B cell (primary cell): ENCODE measurements around the gene DSCAML1. TPM values are rescaled to one million over a fixed set of nuclear protein-coding genes. Genes with fewer than 3 reads are reported as not detected.

Source experiments
- ATAC-seq: fragments of 200-7000 bp; cut with Tn5 transposase; one replicate; pipeline ENCODE4 v1.10.0; 2021; ENCODE audit warnings: low read depth, mild to moderate bottlenecking, moderate number of reproducible peaks, moderate library complexity
- CTCF ChIA-PET: fragments of 350-600 bp; sonication (Branson Sonifier 250); formaldehyde crosslinking; loops from one replicate; lab custom pipeline; 2021; ENCODE audit warnings: antibody characterized with exemption, inconsistent platforms; lab: Charles Lee
- POLR2A ChIA-PET: fragments of 350-600 bp; sonication (Branson Sonifier 250); formaldehyde crosslinking; loops from one replicate; lab custom pipeline; 2021; ENCODE audit warnings: antibody characterized with exemption; lab: Charles Lee
- DNase-seq: peaks from one replicate; pipeline ENCODE4 v3.0.0; 2013
- H2AFZ ChIP-seq: 2 replicates; pipeline ENCODE4 v1.6.1; 2012; ENCODE audit warnings: mild to moderate bottlenecking, low read depth, low read length; ENCODE audit not compliant: insufficient read depth, poor library complexity, severe bottlenecking
- H3K27ac ChIP-seq, 2 donors: 1 replicate in 1 of 2; 2 replicates in 1 of 2; pipeline ENCODE4 v1.5.1; 2012 to 2013; ENCODE audit warnings: low read length in 2 of 2, mild to moderate bottlenecking in 2 of 2, moderate library complexity in 1 of 2
- H3K27me3 ChIP-seq, 4 experiments: fragments of 200-600 bp in 1 of 4; sonication (generic) in 1 of 4; replicated peaks in 1 of 4; 1 replicate in 2 of 4; 2 replicates in 2 of 4; pipeline versions ENCODE4 v1.6.1 to v1.7.0; 2013 to 2016; ENCODE audit warnings: low read length in 3 of 4, mild to moderate bottlenecking in 2 of 4, mixed read lengths in 1 of 4, moderate library complexity in 1 of 4; ENCODE audit not compliant: insufficient read depth in 4 of 4, control insufficient read depth in 3 of 4; ENCODE audit errors: control extremely low read depth in 1 of 4
- H3K36me3 ChIP-seq, 2 experiments: replicated peaks in 1 of 2; 1 replicate in 1 of 2; 2 replicates in 1 of 2; pipeline versions ENCODE4 v1.6.1 to v1.7.1; 2013; ENCODE audit warnings: low read length in 1 of 2; ENCODE audit not compliant: insufficient read depth in 2 of 2, control insufficient read depth in 1 of 2; ENCODE audit errors: control extremely low read depth in 1 of 2, extremely low read depth in 1 of 2
- H3K4me1 ChIP-seq, 2 donors: fragments of 200-600 bp in 1 of 2; sonication (generic) in 1 of 2; 1 replicate in 1 of 2; 2 replicates in 1 of 2; pipeline versions ENCODE4 v1.5.1 to v1.6.1; 2013 to 2017; ENCODE audit warnings: low read length in 2 of 2; ENCODE audit not compliant: control insufficient read depth in 2 of 2, insufficient read depth in 2 of 2
- H3K4me2 ChIP-seq: replicated peaks from 2 replicates; pipeline ENCODE3; 2012; ENCODE audit warnings: mild to moderate bottlenecking, low read depth, low read length; ENCODE audit not compliant: poor library complexity, severe bottlenecking
- H3K4me3 ChIP-seq, 5 experiments: fragments of 200-600 bp in 1 of 5; sonication (generic) in 1 of 5; 1 replicate in 3 of 5; 2 replicates in 2 of 5; pipeline versions ENCODE4 v1.5.1 to v1.7.0; 2011 to 2016; ENCODE audit warnings: low read length in 4 of 5, mild to moderate bottlenecking in 4 of 5, low read depth in 2 of 5, control low read depth in 1 of 5, moderate library complexity in 1 of 5; ENCODE audit not compliant: insufficient read depth in 1 of 5; ENCODE audit errors: control extremely low read depth in 1 of 5, extremely low read depth in 1 of 5
- H3K79me2 ChIP-seq: fragments of 200-600 bp; sonication (generic); one replicate; pipeline ENCODE4 v1.6.0; 2016; ENCODE audit warnings: low read length; ENCODE audit not compliant: control insufficient read depth, insufficient read depth
- H3K9ac ChIP-seq: fragments of 200-600 bp; sonication (generic); 2 replicates; pipeline ENCODE4 v1.6.1; 2017; ENCODE audit warnings: mild to moderate bottlenecking, low read length, moderate library complexity
- H3K9me3 ChIP-seq, 3 donors: one replicate each; pipeline versions ENCODE4 v1.6.1 to v1.7.1; 2013; ENCODE audit warnings: low read length in 2 of 3; ENCODE audit not compliant: control insufficient read depth in 2 of 3, insufficient read depth in 1 of 3; ENCODE audit errors: control extremely low read depth in 1 of 3
- H4K20me1 ChIP-seq: 2 replicates; pipeline ENCODE4 v1.6.0; 2012; ENCODE audit warnings: mild to moderate bottlenecking, low read length; ENCODE audit not compliant: insufficient read depth, control insufficient read depth, poor library complexity, severe bottlenecking
- H3K27ac Mint-ChIP-seq: one replicate; pipeline ENCODE4 v1.8.0; 2021; ENCODE audit warnings: mixed read lengths
- H3K27me3 Mint-ChIP-seq: one replicate; pipeline ENCODE4 v1.8.0; 2021; ENCODE audit warnings: mixed read lengths
- H3K4me1 Mint-ChIP-seq: one replicate; pipeline ENCODE4 v1.8.0; 2021; ENCODE audit warnings: mixed read lengths
- H3K4me3 Mint-ChIP-seq: one replicate; pipeline ENCODE4 v1.8.0; 2021; ENCODE audit warnings: mixed read lengths
- H3K9me3 Mint-ChIP-seq: one replicate; pipeline ENCODE4 v1.8.0; 2022; ENCODE audit warnings: mixed read lengths; ENCODE audit not compliant: insufficient read depth
- EZH2 ChIP-seq: IDR thresholded peaks from 2 replicates; pipeline ENCODE4 v1.6.1; 2012; ENCODE audit warnings: borderline replicate concordance, low read depth, mild to moderate bottlenecking, moderate library complexity, low read length; ENCODE audit not compliant: insufficient read depth, poor library complexity, severe bottlenecking
- WGBS: methylation state at CpG from one replicate; pipeline ENCODE4 v1.1.5; 2013; ENCODE audit warnings: missing lambda C conversion rate; ENCODE audit not compliant: insufficient coverage; 5-methylcytosine and 5-hydroxymethylcytosine counted together
- intact Hi-C: fragments of 100-400 bp; cut with micrococcal nuclease; formaldehyde crosslinking; loops from one replicate; pipeline ENCODE4 v1.10.0; 2022
- polyA plus RNA-seq: library from polyadenylated mRNA; depleted of rRNA; stranded (reverse); fragments of >200 nt; gene quantifications from 2 replicates; pipeline ENCODE4 v1.2.3, GENCODE V29; 2012
- total RNA-seq, 2 donors: library from RNA; stranded (reverse); fragments of 120-200 nt in 1 of 2; gene quantifications; 1 replicate in 1 of 2; 2 replicates in 1 of 2; pipeline versions ENCODE4 v1.2.3 to v1.2.4, GENCODE V29; 2013 to 2022
- TF ChIP-seq, protein P1 (sequence below): fragments of 200-600 bp; IDR thresholded peaks from one replicate; pipeline ENCODE4 v1.8.0; 2022; ENCODE audit warnings: antibody characterized with exemption, mild to moderate bottlenecking

Gene DSCAML1
- total and polyA plus RNA-seq, 2 donors (not counting 1 experiment from before 2014, with no cell fraction given), result 1.2 to 6.2 TPM

DNA sequence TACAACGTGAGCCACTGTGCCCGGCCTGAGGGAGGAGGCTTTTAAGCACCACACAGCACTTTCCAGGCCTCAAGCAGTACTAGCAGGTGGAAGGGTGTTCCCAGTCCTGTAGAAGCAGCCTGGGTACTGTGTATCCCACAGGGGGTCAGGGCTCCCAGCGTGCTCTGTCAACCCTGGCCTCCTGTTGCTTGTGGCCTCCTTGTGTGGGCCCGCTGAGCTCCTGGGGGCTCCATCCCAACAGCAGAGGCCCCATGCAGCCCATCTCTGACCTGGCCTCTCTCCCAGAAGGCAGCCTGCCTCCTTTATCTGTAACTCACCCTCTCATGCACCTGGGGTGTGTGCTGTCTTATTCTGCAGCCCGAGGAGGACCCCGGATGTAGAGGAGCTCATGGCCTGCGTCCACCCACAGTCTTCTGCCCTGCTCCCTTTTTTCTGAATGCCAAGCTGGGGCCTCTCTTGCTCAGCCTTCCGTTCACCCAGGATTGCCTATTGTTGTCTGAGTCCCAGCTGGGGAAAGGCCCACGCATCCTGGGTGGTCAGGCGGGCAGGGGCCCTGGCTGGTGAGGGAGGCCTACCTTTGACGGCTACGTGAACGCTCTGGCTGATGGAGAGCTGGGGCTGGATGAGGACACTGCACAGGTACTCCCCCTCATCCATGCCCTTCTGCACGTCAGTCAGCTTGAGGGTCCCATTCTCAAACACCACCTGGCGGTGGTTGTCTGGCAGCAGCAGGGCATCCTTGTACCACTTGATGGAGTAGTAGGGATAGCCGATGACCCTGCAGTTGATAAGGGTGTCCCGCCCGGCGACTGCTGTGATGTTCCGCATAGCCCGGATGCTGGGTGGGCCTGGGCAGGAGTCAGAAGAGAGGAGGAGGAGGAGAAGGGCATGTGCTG, 280.9 kb downstream of the DSCAML1 start:
- WGBS, result 95% methylated on average over 19 of the region's 21 CpGs
- Histone ChIP-seq H4K20me1 (no peaks in the 10 kb centered on the region), H3K4me3 (no peak overlapping the region), H3K4me2 (no peak overlapping the region), H3K36me3 (no peaks in the 10 kb centered on the region), H3K9ac (no peak overlapping the region), H3K27me3 (no peaks in the 10 kb centered on the region), H3K79me2 (no peaks in the 10 kb centered on the region), H2AFZ (no peak overlapping the region), H3K9me3 (no peaks in the 10 kb centered on the region), H3K4me1 (no peaks in the 10 kb centered on the region), H3K27ac (no peak overlapping the region)
- no peaks in the 10 kb centered on the region for H3K4me1 Mint-ChIP-seq
- H3K27ac Mint-ChIP-seq, result no peak overlapping the region
- ChIA-PET CTCF (no interaction called here), POLR2A (no interaction called here)
- TF ChIP-seq, protein P1, sequence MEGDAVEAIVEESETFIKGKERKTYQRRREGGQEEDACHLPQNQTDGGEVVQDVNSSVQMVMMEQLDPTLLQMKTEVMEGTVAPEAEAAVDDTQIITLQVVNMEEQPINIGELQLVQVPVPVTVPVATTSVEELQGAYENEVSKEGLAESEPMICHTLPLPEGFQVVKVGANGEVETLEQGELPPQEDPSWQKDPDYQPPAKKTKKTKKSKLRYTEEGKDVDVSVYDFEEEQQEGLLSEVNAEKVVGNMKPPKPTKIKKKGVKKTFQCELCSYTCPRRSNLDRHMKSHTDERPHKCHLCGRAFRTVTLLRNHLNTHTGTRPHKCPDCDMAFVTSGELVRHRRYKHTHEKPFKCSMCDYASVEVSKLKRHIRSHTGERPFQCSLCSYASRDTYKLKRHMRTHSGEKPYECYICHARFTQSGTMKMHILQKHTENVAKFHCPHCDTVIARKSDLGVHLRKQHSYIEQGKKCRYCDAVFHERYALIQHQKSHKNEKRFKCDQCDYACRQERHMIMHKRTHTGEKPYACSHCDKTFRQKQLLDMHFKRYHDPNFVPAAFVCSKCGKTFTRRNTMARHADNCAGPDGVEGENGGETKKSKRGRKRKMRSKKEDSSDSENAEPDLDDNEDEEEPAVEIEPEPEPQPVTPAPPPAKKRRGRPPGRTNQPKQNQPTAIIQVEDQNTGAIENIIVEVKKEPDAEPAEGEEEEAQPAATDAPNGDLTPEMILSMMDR, result no peak
- no peak for TF ChIP-seq EZH2
- H3K9me3 Mint-ChIP-seq, result no peaks in the 10 kb centered on the region
- ATAC-seq (no peak), DNase-seq (no peak)
- peaks cover 3% of the 10 kb centered on the region for H3K27me3 Mint-ChIP-seq
- intact Hi-C loops, result no loop called here
- H3K4me3 Mint-ChIP-seq, result no peak overlapping the region

DNA sequence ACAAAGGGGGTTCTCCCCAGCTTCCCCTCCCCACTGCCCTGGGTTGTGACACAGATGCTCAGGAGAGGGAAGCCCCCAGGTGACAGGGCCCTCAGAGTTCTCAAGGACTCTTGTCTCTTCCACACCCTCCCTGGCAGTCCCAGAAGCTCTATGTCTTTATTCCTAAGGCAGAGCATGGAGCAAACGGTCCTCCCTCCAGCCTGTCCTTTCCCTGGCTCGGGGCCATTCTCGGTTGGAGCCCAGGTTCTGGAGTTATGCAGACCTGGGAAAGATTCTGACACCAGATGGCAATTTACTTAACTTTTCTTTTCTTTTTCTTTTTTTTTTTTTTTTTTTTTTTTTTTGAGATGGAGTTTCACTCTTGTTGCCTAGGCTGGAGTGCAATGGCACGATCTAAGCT, 282.8 kb downstream of the DSCAML1 start:
- CTCF ChIA-PET, result no interaction called here
- Histone ChIP-seq H3K36me3 (no peaks in the 10 kb centered on the region), H4K20me1 (no peaks in the 10 kb centered on the region), H3K27ac (no peak overlapping the region), H3K4me3 (no peak overlapping the region), H3K4me1 (no peaks in the 10 kb centered on the region), H3K4me2 (no peak overlapping the region), H3K9me3 (no peaks in the 10 kb centered on the region), H3K9ac (no peak overlapping the region), H2AFZ (no peak overlapping the region), H3K79me2 (no peaks in the 10 kb centered on the region), H3K27me3 (no peaks in the 10 kb centered on the region)
- Mint-ChIP-seq H3K4me3 (no peak overlapping the region), H3K27me3 (peaks cover 3% of the 10 kb centered on the region), H3K27ac (no peak overlapping the region), H3K9me3 (no peaks in the 10 kb centered on the region), H3K4me1 (no peaks in the 10 kb centered on the region)
- no peak for TF ChIP-seq EZH2
- TF ChIP-seq, protein P1, result no peak
- 74% methylated on average over 3 of the region's 4 CpGs for WGBS
- no peak for DNase-seq
- intact Hi-C loops, result no loop called here
- POLR2A ChIA-PET, result no interaction called here
- no peak for ATAC-seq
